HG03460 (cell line): ENCODE results near the gene LRRTM3.

Source experiments
- ATAC-seq: cut with Tn5 transposase; IDR thresholded peaks from one replicate; pipeline ENCODE4 v1.9.1; 2021; ENCODE audit not compliant: unreplicated experiment

The LRRTM3 gene

GRCh38 chr10:66931949-66932343 lies 6.1 kb downstream of the LRRTM3 start:
- ATAC-seq = no peak

GRCh38 chr10:66934711-66935110 lies 8.9 kb downstream of the LRRTM3 start:
- no peak for ATAC-seq

GRCh38 chr10:66940965-66941364 lies 15.1 kb downstream of the LRRTM3 start:
- ATAC-seq = no peak

- ATAC-seq = no peak
Measured at GRCh38 chr10:66941491-66941890, 15.7 kb downstream of the LRRTM3 start.

GRCh38 chr10:66942407-66942806 lies 16.6 kb downstream of the LRRTM3 start:
- ATAC-seq = no peak

GRCh38 chr10:66943590-66943989 lies 17.8 kb downstream of the LRRTM3 start:
- ATAC-seq = no peak

GRCh38 chr10:66951896-66952295 lies 26.1 kb downstream of the LRRTM3 start:
- ATAC-seq = no peak

- ATAC-seq = no peak
Measured at GRCh38 chr10:66958466-66958865, 32.6 kb downstream of the LRRTM3 start.

GRCh38 chr10:66964946-66965345 lies 39.1 kb downstream of the LRRTM3 start:
- ATAC-seq = no peak

GRCh38 chr10:66980246-66980815 lies 54.5 kb downstream of the LRRTM3 start:
- ATAC-seq = no peak

GRCh38 chr10:66981361-66982052 lies 55.7 kb downstream of the LRRTM3 start:
- no peak for ATAC-seq

- no peak for ATAC-seq
Measured at GRCh38 chr10:66982053-66982420, 56.2 kb downstream of the LRRTM3 start.

GRCh38 chr10:66982792-66983474 lies 57.1 kb downstream of the LRRTM3 start:
- no peak for ATAC-seq

GRCh38 chr10:66983475-66983818 lies 57.6 kb downstream of the LRRTM3 start:
- no peak for ATAC-seq

- ATAC-seq = no peak
Measured at GRCh38 chr10:66990143-66990830, 64.5 kb downstream of the LRRTM3 start.

- no peak for ATAC-seq
Measured at GRCh38 chr10:66996996-66997395, 71.2 kb downstream of the LRRTM3 start.

- no peak for ATAC-seq
Measured at GRCh38 chr10:66999762-67000545, 74.1 kb downstream of the LRRTM3 start.

GRCh38 chr10:67004690-67005089 lies 78.9 kb downstream of the LRRTM3 start:
- ATAC-seq = no peak

- no peak for ATAC-seq
Measured at GRCh38 chr10:67005981-67006380, 80.1 kb downstream of the LRRTM3 start.

GRCh38 chr10:67011480-67011879 lies 85.6 kb downstream of the LRRTM3 start:
- no peak for ATAC-seq

GRCh38 chr10:67011981-67012380 lies 86.1 kb downstream of the LRRTM3 start:
- ATAC-seq = no peak
